HL-60 (cell line): ENCODE data around the gene ANKRD60.

ENCODE experiments used
- GABPA ChIP-seq: IDR thresholded peaks from 2 replicates; pipeline ENCODE4 v1.6.1; 2012; ENCODE audit warnings: low read depth
- POLR2AphosphoS5 ChIP-seq: IDR thresholded peaks from 2 replicates; pipeline ENCODE4 v1.6.1; 2012; ENCODE audit warnings: low read depth
- REST ChIP-seq: IDR thresholded peaks from 2 replicates; pipeline ENCODE4 v1.6.1; 2012; ENCODE audit warnings: low read depth; ENCODE audit not compliant: insufficient replicate concordance
- SPI1 ChIP-seq: IDR thresholded peaks from 2 replicates; pipeline ENCODE4 v1.6.1; 2012; ENCODE audit warnings: low read depth, mild to moderate bottlenecking, borderline replicate concordance
- TF ChIP-seq, protein P1 (sequence below): IDR thresholded peaks from one replicate; pipeline ENCODE4 v1.5.1; 2011; ENCODE audit warnings: low read length, control low read depth, inconsistent platforms; ENCODE audit not compliant: insufficient read depth

- TF ChIP-seq, protein P1, sequence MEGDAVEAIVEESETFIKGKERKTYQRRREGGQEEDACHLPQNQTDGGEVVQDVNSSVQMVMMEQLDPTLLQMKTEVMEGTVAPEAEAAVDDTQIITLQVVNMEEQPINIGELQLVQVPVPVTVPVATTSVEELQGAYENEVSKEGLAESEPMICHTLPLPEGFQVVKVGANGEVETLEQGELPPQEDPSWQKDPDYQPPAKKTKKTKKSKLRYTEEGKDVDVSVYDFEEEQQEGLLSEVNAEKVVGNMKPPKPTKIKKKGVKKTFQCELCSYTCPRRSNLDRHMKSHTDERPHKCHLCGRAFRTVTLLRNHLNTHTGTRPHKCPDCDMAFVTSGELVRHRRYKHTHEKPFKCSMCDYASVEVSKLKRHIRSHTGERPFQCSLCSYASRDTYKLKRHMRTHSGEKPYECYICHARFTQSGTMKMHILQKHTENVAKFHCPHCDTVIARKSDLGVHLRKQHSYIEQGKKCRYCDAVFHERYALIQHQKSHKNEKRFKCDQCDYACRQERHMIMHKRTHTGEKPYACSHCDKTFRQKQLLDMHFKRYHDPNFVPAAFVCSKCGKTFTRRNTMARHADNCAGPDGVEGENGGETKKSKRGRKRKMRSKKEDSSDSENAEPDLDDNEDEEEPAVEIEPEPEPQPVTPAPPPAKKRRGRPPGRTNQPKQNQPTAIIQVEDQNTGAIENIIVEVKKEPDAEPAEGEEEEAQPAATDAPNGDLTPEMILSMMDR, result no peak
- TF ChIP-seq POLR2AphosphoS5 (no peak), REST (no peak), GABPA (no peak), SPI1 (no peak)
Measured at GRCh38 chr20:58197185-58197469, 31.3 kb downstream of the ANKRD60 start.
